SU-DHL-6 (cell line): ENCODE measurements around the gene PITPNC1.

Source experiments
- H2AFZ ChIP-seq: fragments of 200-600 bp; sonication (generic); 2 replicates; pipeline ENCODE4 v1.6.1; 2014; ENCODE audit warnings: low read depth, mild to moderate bottlenecking, moderate library complexity, mixed read lengths, antibody characterized with exemption, low read length; ENCODE audit not compliant: severe bottlenecking
- H3F3A ChIP-seq: fragments of 200-600 bp; shearing (Covaris generic); 2 replicates; pipeline ENCODE4 v1.6.0; 2016; ENCODE audit warnings: antibody characterized with exemption, mild to moderate bottlenecking; ENCODE audit not compliant: insufficient read depth
- H3K27ac ChIP-seq: fragments of 200-600 bp; sonication (generic); 2 replicates; pipeline ENCODE4 v1.5.1; 2016; ENCODE audit warnings: low read depth, mild to moderate bottlenecking, low read length, moderate library complexity, mixed read lengths
- H3K27me3 ChIP-seq: fragments of 200-600 bp; sonication (generic), shearing (Covaris generic); 2 replicates; pipeline ENCODE4 v1.6.0; 2014; ENCODE audit warnings: mild to moderate bottlenecking, low read length
- H3K36me3 ChIP-seq: fragments of 200-600 bp; sonication (generic); 2 replicates; pipeline ENCODE4 v1.6.1; 2014; ENCODE audit warnings: mild to moderate bottlenecking, low read length, mixed read lengths
- H3K4me2 ChIP-seq: fragments of 300-600, 200-600 bp; shearing (Covaris generic), sonication (generic); 2 replicates; pipeline ENCODE4 v1.6.0; 2014; ENCODE audit warnings: low read length, low read depth, mild to moderate bottlenecking; ENCODE audit not compliant: poor library complexity, severe bottlenecking
- H3K4me3 ChIP-seq: fragments of 200-600 bp; sonication (generic); 2 replicates; pipeline ENCODE4 v1.5.1; 2014; ENCODE audit warnings: antibody characterized with exemption, low read length, mild to moderate bottlenecking, mixed read lengths; ENCODE audit not compliant: insufficient read depth, poor library complexity, severe bottlenecking
- H3K79me2 ChIP-seq: fragments of 200-600 bp; sonication (generic); 2 replicates; pipeline ENCODE4 v1.6.1; 2014; ENCODE audit warnings: mild to moderate bottlenecking, low read length, moderate library complexity; ENCODE audit not compliant: insufficient read depth
- H3K9ac ChIP-seq: fragments of 200-600 bp; sonication (generic); 2 replicates; pipeline ENCODE4 v1.7.0; 2014; ENCODE audit warnings: mild to moderate bottlenecking, low read length
- H3K9me2 ChIP-seq: fragments of 200-600 bp; sonication (generic); replicated peaks from 2 replicates; pipeline ENCODE4 v1.6.1; 2014; ENCODE audit warnings: low read length; ENCODE audit not compliant: insufficient read depth
- H3K9me3 ChIP-seq: fragments of 200-600 bp; sonication (generic); 2 replicates; pipeline ENCODE4 v1.6.1; 2014; ENCODE audit warnings: low read length, mixed read lengths; ENCODE audit not compliant: insufficient read depth
- H4K20me1 ChIP-seq: fragments of 200-600 bp; sonication (generic); 2 replicates; pipeline ENCODE4 v1.6.1; 2014; ENCODE audit warnings: low read depth, mild to moderate bottlenecking, antibody characterized with exemption, low read length, moderate library complexity, mixed read lengths
- CTCF ChIP-seq: fragments of 200-600 bp; sonication (generic); IDR thresholded peaks from one replicate; pipeline ENCODE4 v1.5.1; 2017; ENCODE audit warnings: antibody characterized with exemption, mild to moderate bottlenecking, low read length, moderate library complexity; ENCODE audit not compliant: insufficient read depth, poor library complexity, severe bottlenecking
- EZH2phosphoT487 ChIP-seq: fragments of 200-600 bp; sonication (generic), shearing (Covaris generic); conservative IDR thresholded peaks from 2 replicates; pipeline ENCODE4 v1.6.1; 2018; ENCODE audit warnings: mild to moderate bottlenecking, antibody characterized with exemption, low read length, moderate library complexity, mixed read lengths

PITPNC1 gene

DNA sequence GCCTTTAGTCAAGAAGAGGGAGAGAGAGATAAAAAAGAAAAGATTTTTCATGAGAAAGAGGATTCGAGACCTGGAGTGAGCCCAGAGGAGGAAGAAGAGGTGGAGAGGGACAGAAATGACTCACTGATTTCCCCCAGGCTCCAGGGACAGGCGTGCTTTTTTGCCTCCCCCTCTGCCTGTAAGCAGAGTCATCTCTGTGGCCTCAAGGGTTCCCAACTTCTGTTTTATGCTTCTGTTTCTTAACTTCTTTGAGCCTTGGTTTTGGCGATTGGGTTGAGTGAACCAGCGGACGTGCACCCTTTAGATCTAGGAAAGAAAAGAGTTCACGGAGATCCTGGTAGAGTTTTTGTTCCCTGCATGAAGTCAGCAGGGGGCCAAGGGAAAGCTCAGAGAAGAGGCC lies 192.8 kb downstream of the PITPNC1 start:
- H3K27me3 ChIP-seq, result no peaks in the 10 kb centered on the region
- no peaks in the 10 kb centered on the region for H4K20me1 ChIP-seq
- no peaks in the 10 kb centered on the region for H3K9me3 ChIP-seq
- H3K79me2 ChIP-seq, result no peaks in the 10 kb centered on the region
- H3K36me3 ChIP-seq, result no peaks in the 10 kb centered on the region
- no peak overlapping the region for H2AFZ ChIP-seq
- no peaks in the 10 kb centered on the region for H3F3A ChIP-seq
- no peak overlapping the region for H3K4me2 ChIP-seq
- no peaks in the 10 kb centered on the region for H3K9me2 ChIP-seq
- no peak overlapping the region for H3K4me3 ChIP-seq
- H3K9ac ChIP-seq, result no peak overlapping the region
- TF ChIP-seq CTCF (no peak), EZH2phosphoT487 (no peak)
- no peak overlapping the region for H3K27ac ChIP-seq

DNA sequence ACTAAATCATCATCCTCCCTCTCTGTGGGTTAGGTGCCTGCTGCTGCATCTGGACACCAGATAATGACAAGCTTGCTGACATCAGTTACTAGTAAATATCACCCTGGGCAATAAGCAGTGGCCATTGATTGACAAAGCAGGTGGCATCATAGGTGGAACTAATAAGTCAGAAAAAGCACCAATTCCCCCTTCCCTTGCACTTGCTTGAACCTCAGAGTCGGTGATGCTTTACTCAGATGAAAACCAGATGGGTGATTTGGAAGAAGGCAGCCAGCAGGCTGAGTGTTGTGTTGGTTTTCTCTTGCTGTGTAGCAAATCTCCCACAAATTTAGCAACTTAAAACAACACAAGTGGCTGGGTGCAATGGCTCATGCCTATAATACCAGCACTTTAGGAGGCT lies 193.7 kb downstream of the PITPNC1 start:
- Histone ChIP-seq H3K9me2 (no peaks in the 10 kb centered on the region), H3K4me3 (no peak overlapping the region), H3K27me3 (no peaks in the 10 kb centered on the region), H3K79me2 (no peaks in the 10 kb centered on the region), H2AFZ (no peak overlapping the region), H3F3A (no peaks in the 10 kb centered on the region), H3K9me3 (no peaks in the 10 kb centered on the region), H3K36me3 (no peaks in the 10 kb centered on the region), H3K9ac (no peak overlapping the region), H3K27ac (no peak overlapping the region), H3K4me2 (no peak overlapping the region), H4K20me1 (no peaks in the 10 kb centered on the region)
- TF ChIP-seq CTCF, result no peak
- TF ChIP-seq EZH2phosphoT487, result no peak

DNA sequence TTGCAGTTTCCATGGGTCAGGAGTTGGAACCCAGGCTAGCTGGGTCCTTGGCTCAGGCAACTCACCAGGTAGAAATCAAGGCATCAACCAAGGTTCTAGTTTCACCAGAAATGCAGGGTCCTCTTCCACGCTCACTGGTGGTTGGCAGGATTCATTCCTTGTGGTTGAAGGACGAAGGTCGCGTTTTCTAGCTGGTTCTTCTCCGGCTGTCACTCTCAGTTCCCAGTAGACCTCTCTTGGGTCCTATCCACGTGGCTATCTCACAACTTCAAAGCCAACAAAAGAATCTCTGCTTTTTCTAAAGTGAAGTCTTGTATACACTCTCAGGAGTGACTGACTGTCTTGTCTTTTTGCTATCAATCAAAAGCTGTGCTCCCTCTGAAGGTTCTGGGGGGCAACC lies 194.4 kb downstream of the PITPNC1 start:
- Histone ChIP-seq H3K36me3 (no peaks in the 10 kb centered on the region), H3K4me2 (no peak overlapping the region), H3K79me2 (no peaks in the 10 kb centered on the region), H2AFZ (no peak overlapping the region), H3K9ac (no peak overlapping the region), H3K27me3 (no peaks in the 10 kb centered on the region), H3K9me3 (no peaks in the 10 kb centered on the region), H3F3A (no peaks in the 10 kb centered on the region), H3K27ac (no peak overlapping the region), H3K9me2 (no peaks in the 10 kb centered on the region), H3K4me3 (no peak overlapping the region), H4K20me1 (no peaks in the 10 kb centered on the region)
- TF ChIP-seq CTCF, result no peak
- TF ChIP-seq EZH2phosphoT487, result no peak
